Osteoblast (primary cell): Measurements from ENCODE around the gene ELL2. TPM values are rescaled to one million over a fixed set of nuclear protein-coding genes. Genes with fewer than 3 reads are reported as not detected.

ENCODE experiments used
- DNase-seq: peaks from one replicate; pipeline ENCODE4 v3.0.0; 2011; ENCODE audit warnings: low spot score, mixed read lengths; ENCODE audit not compliant: insufficient read length; ENCODE audit errors: missing footprints
- H2AFZ ChIP-seq: 2 replicates; pipeline ENCODE4 v1.6.0; 2011; ENCODE audit warnings: mild to moderate bottlenecking, low read length
- H3K27ac ChIP-seq: 2 replicates; pipeline ENCODE4 v1.5.1; 2011; ENCODE audit warnings: mild to moderate bottlenecking, low read depth, low read length, moderate library complexity
- H3K27me3 ChIP-seq: 2 replicates; pipeline ENCODE4 v1.6.0; 2012; ENCODE audit warnings: mild to moderate bottlenecking, control low read depth, inconsistent platforms, low read length, moderate library complexity; ENCODE audit not compliant: insufficient read depth
- H3K36me3 ChIP-seq: 2 replicates; pipeline ENCODE4 v1.5.1; 2011; ENCODE audit warnings: mild to moderate bottlenecking, low read length, control low read depth, moderate library complexity; ENCODE audit not compliant: insufficient read depth
- H3K4me1 ChIP-seq: 2 replicates; pipeline ENCODE4 v1.5.1; 2011; ENCODE audit warnings: mild to moderate bottlenecking, low read length, control low read depth, moderate library complexity; ENCODE audit not compliant: insufficient read depth
- H3K4me2 ChIP-seq: 2 replicates; pipeline ENCODE4 v1.6.0; 2011; ENCODE audit warnings: mild to moderate bottlenecking, low read length; ENCODE audit not compliant: insufficient read depth
- H3K4me3 ChIP-seq: fragments of 200-600 bp; sonication (generic); 3 replicates; pipeline ENCODE4 v1.5.1; 2012; ENCODE audit warnings: mild to moderate bottlenecking, low read length, inconsistent platforms; ENCODE audit not compliant: insufficient read depth
- H3K79me2 ChIP-seq: 2 replicates; pipeline ENCODE4 v1.6.0; 2012; ENCODE audit warnings: mild to moderate bottlenecking, low read length, control low read depth, inconsistent platforms; ENCODE audit not compliant: insufficient read depth
- H3K9me3 ChIP-seq: 2 replicates; pipeline ENCODE4 v1.5.1; 2011; ENCODE audit warnings: low read depth, low read length, control low read depth
- H4K20me1 ChIP-seq: 2 replicates; pipeline ENCODE4 v1.6.0; 2012; ENCODE audit warnings: mild to moderate bottlenecking, low read length, control low read depth; ENCODE audit not compliant: insufficient read depth
- total RNA-seq: library from RNA; depleted of rRNA; stranded (reverse); fragments of >200 nt; gene quantifications from 2 replicates; pipeline ENCODE4 v1.2.3, GENCODE V29; 2012
- TF ChIP-seq, protein P1 (sequence below): IDR thresholded peaks from 2 replicates; pipeline ENCODE4 v1.5.1; 2011; ENCODE audit warnings: mild to moderate bottlenecking, low read depth, low read length, moderate library complexity; ENCODE audit errors: extremely low read depth

Gene ELL2
- total RNA-seq, 1 donor = 123 TPM

GRCh38 chr5:95969055-95969454 is 7.4 kb upstream of the ELL2 start:
- Histone ChIP-seq H3K4me1 (peaks cover 10% of the 10 kb centered on the region), H3K4me2 (no peak overlapping the region), H3K4me3 (no peak overlapping the region), H3K27me3 (no peaks in the 10 kb centered on the region), H3K27ac (peak overlapping the region; percentile 7), H2AFZ (no peak overlapping the region), H3K79me2 (no peaks in the 10 kb centered on the region), H4K20me1 (no peaks in the 10 kb centered on the region), H3K9me3 (no peaks in the 10 kb centered on the region), H3K36me3 (no peaks in the 10 kb centered on the region)
- DNase-seq = no peak
- TF ChIP-seq, protein P1, sequence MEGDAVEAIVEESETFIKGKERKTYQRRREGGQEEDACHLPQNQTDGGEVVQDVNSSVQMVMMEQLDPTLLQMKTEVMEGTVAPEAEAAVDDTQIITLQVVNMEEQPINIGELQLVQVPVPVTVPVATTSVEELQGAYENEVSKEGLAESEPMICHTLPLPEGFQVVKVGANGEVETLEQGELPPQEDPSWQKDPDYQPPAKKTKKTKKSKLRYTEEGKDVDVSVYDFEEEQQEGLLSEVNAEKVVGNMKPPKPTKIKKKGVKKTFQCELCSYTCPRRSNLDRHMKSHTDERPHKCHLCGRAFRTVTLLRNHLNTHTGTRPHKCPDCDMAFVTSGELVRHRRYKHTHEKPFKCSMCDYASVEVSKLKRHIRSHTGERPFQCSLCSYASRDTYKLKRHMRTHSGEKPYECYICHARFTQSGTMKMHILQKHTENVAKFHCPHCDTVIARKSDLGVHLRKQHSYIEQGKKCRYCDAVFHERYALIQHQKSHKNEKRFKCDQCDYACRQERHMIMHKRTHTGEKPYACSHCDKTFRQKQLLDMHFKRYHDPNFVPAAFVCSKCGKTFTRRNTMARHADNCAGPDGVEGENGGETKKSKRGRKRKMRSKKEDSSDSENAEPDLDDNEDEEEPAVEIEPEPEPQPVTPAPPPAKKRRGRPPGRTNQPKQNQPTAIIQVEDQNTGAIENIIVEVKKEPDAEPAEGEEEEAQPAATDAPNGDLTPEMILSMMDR = no peak

DNA sequence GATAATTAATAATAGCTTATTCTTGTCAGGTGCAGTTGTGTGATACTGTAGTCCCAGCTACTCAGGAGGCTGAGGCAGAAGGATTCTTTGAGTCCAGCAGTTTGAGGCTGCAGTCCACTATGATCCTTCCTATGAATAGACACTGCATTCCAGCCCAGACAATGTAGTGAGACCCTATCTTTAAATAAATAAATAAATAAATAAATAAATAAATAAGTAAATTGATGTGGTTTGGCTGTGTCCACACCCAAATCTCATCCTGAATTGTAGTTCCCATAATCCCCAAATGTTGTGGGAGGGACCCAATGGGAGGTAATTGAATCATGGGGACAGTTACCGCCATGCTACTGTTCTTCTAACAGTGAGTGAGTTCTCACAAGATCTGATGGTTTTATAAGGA is 5.6 kb upstream of the ELL2 start:
- Histone ChIP-seq H3K79me2 (no peaks in the 10 kb centered on the region), H3K27ac (no peak overlapping the region), H2AFZ (no peak overlapping the region), H3K4me3 (no peak overlapping the region), H3K9me3 (no peaks in the 10 kb centered on the region), H4K20me1 (no peaks in the 10 kb centered on the region), H3K4me1 (peaks cover 4% of the 10 kb centered on the region), H3K4me2 (no peak overlapping the region), H3K36me3 (no peaks in the 10 kb centered on the region), H3K27me3 (no peaks in the 10 kb centered on the region)
- TF ChIP-seq, protein P1 = no peak
- no peak for DNase-seq

DNA sequence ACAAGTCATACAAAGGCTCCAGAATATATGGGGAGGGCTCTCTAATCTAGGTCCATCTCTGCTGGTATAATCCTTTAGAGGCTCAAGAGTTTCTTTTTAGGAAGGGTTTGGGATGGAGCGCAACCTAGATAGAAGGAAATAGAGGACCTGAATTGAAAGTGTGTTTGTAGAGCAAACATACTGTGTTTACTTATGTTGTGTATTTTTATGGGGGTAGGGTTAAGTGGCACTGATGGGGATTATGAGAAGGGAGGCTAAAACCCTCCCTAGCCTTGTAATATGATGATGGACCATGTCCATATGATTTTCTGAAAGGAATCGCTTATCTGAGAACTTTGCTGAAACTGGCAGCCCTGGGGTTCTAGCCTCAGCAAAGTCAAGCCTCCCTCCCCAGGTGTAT is 4.4 kb upstream of the ELL2 start:
- Histone ChIP-seq H3K9me3 (no peaks in the 10 kb centered on the region), H2AFZ (no peak overlapping the region), H3K4me1 (peaks cover 4% of the 10 kb centered on the region), H3K4me3 (no peak overlapping the region), H3K4me2 (no peak overlapping the region), H3K36me3 (no peaks in the 10 kb centered on the region), H4K20me1 (no peaks in the 10 kb centered on the region), H3K79me2 (peaks cover 6% of the 10 kb centered on the region), H3K27ac (no peak overlapping the region), H3K27me3 (no peaks in the 10 kb centered on the region)
- TF ChIP-seq, protein P1 = no peak
- no peak for DNase-seq

- no peak for DNase-seq
- Histone ChIP-seq H3K79me2 (peaks cover 27% of the 10 kb centered on the region), H3K27me3 (no peaks in the 10 kb centered on the region), H3K4me3 (no peak overlapping the region), H3K4me2 (no peak overlapping the region), H3K4me1 (peaks cover 10% of the 10 kb centered on the region), H3K36me3 (no peaks in the 10 kb centered on the region), H3K9me3 (no peaks in the 10 kb centered on the region), H2AFZ (no peak overlapping the region), H4K20me1 (peaks cover 21% of the 10 kb centered on the region), H3K27ac (no peak overlapping the region)
- TF ChIP-seq, protein P1 = no peak
Observed at GRCh38 chr5:95963650-95964410, 2.2 kb upstream of the ELL2 start.
